Purkinje cell (primary cell): ENCODE results near the gene EGFL6. TPM values are rescaled to one million over a fixed set of nuclear protein-coding genes. Genes with fewer than 3 reads are reported as not detected.

Experiments
- polyA plus RNA-seq: library from polyadenylated mRNA; unstranded; fragments of >200 nt; fragmentation: Nextera tagmentation; gene quantifications from 2 replicates; pipeline ENCODE4 v1.2.1, GENCODE V29; 2014

Gene EGFL6, protein sequence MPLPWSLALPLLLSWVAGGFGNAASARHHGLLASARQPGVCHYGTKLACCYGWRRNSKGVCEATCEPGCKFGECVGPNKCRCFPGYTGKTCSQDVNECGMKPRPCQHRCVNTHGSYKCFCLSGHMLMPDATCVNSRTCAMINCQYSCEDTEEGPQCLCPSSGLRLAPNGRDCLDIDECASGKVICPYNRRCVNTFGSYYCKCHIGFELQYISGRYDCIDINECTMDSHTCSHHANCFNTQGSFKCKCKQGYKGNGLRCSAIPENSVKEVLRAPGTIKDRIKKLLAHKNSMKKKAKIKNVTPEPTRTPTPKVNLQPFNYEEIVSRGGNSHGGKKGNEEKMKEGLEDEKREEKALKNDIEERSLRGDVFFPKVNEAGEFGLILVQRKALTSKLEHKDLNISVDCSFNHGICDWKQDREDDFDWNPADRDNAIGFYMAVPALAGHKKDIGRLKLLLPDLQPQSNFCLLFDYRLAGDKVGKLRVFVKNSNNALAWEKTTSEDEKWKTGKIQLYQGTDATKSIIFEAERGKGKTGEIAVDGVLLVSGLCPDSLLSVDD
- not detected in 2 replicates for polyA plus RNA-seq

GRCh38 chrX:13569479-13570260 is at the start of gene EGFL6:
Gene EGFL6 (plus strand): TSS chrX:13569601. CDS start chrX:13569862, 261 bp downstream.

DNA sequence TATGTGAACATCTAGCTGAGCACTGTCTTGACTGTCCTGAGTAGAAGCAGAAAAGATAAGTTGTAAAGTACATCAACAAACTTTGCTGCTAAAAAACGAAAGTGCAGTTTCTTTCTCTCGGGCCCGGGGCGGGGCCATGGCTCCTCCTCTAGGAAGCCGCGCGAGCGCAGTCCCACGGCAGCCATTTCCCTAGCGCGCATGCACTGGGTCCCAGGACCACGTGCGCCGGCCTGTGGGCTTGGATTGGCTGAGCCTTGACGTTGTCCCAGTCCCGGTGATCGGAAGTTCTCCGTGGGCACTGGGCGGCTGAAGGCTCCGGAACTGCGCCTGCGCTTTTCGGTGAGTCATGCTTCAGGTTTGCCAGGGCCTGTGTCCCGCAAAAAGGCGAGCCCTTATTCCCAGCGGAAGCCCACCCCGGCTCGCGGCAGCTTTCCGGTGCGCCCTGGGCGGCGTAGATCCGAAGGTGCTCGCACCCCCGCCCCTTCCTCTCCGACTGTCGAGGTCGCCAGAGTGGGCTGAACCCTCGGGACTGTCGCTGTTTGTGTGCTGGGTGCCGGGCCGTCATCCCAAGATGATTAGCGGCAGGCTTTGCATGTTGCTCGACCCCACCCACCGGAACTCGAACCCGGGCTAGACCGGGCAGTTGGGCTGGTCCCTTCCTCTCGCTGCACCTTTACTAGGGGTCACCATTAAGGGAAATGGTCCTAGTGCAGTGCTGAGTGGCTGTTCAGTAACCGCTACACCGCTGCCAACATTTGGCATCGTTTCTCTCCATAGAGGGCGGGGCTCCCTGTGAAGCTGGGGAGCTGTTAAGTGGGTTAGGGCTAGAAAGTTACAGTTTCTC is 83.7 kb downstream of the EGFL6 start, which contains the start of gene TCEANC:
Gene TCEANC, plus strand, starts transcription at position 292 of the 844 bp plus-strand sequence. CDS start 9,368 bp downstream, outside the sequence.

Other genes starting within 250 kb of the EGFL6 start
- gene ATXN3L, start 249.5 kb upstream of the EGFL6 start, polyA plus RNA-seq = not detected in 2 replicates
- 4.7 and 6.1 TPM in 2 replicates for gene TCEANC, start 83.5 kb downstream of the EGFL6 start, polyA plus RNA-seq
- gene RAB9A, start 119.5 kb downstream of the EGFL6 start, polyA plus RNA-seq = 19.2 and 27.0 TPM in 2 replicates
- 14.2 and 16.1 TPM in 2 replicates for gene TRAPPC2, start 165.0 kb downstream of the EGFL6 start, polyA plus RNA-seq
- gene OFD1, start 165.1 kb downstream of the EGFL6 start, polyA plus RNA-seq = 12.8 and 33.3 TPM in 2 replicates
- 176 and 218 TPM in 2 replicates for gene GPM6B, start 247.5 kb downstream of the EGFL6 start, polyA plus RNA-seq